K562 (cell line): ENCODE results near the gene ARHGAP25. TPM values are rescaled to one million over a fixed set of nuclear protein-coding genes. Genes with fewer than 3 reads are reported as not detected.

Source experiments
- ATAC-seq: fragments of 200-7000 bp; cut with Tn5 transposase; 3 replicates; pipeline ENCODE4 v1.9.1; 2020; ENCODE audit warnings: moderate library complexity
- BruUV-seq: library from RNA; stranded (reverse); fragments of 400-500 nt; replicated peaks from 2 replicates; lab custom pipeline; 2021; lab: Mats Ljungman, UMichigan
- CTCF ChIA-PET: fragments of 300-600 bp; formaldehyde crosslinking; extraction: SDS; loops from one replicate; lab custom pipeline; 2021; ENCODE audit warnings: low intra/inter-chr PET ratio; lab: Yijun Ruan, JAX
- POLR2A ChIA-PET: fragments of 300-600, 350-650 bp; sonication (Branson Sonifier 250); formaldehyde crosslinking; extraction: SDS; loops from one replicate; lab custom pipeline; 2021; ENCODE audit warnings: antibody characterized with exemption, inconsistent platforms; lab: Yijun Ruan, JAX
- DNase-seq, 4 experiments: peaks; one replicate each; pipeline versions ENCODE4 v3.0.0 to v3.0.0-alpha.2; 2011 to 2018; ENCODE audit warnings: low spot score in 3 of 4, mixed read lengths in 3 of 4; ENCODE audit errors: extremely low read depth in 1 of 4
- FAIRE-seq: peaks from 2 replicates; lab custom pipeline; 2011; peaks lifted over from hg19 to GRCh38; lab: Jason Lieb, UNC
- H2AFZ ChIP-seq: 2 replicates; pipeline ENCODE4 v1.6.0; 2011; ENCODE audit warnings: low read depth, low read length, control low read depth, inconsistent platforms
- H3K27ac ChIP-seq: fragments of 200-600 bp; 3 replicates; pipeline ENCODE4 v1.8.0; 2011; ENCODE audit warnings: low read depth, mild to moderate bottlenecking, control low read depth, inconsistent platforms, low read length, moderate library complexity, mixed read lengths; ENCODE audit errors: extremely low read depth
- H3K27me3 ChIP-seq, 2 experiments: fragments of 300-600 bp in 1 of 2; 2 replicates in 1 of 2; 3 replicates in 1 of 2; pipeline versions ENCODE4 v1.6.0 to v1.8.0; 2011; ENCODE audit warnings: inconsistent platforms in 2 of 2, low read length in 2 of 2, mild to moderate bottlenecking in 1 of 2, mixed read lengths in 1 of 2, moderate library complexity in 1 of 2; ENCODE audit not compliant: control insufficient read depth in 2 of 2, insufficient read depth in 2 of 2
- H3K36me3 ChIP-seq: fragments of 300-600 bp; 3 replicates; pipeline ENCODE4 v1.8.0; 2011; ENCODE audit warnings: mild to moderate bottlenecking, low read length, inconsistent platforms; ENCODE audit not compliant: control insufficient read depth, insufficient read depth
- H3K4me1 ChIP-seq, 2 experiments: fragments of 200-600 bp in 1 of 2; replicated peaks in 1 of 2; 2 replicates in 1 of 2; 3 replicates in 1 of 2; pipeline versions ENCODE4 v1.5.1 to v1.8.0; 2011; ENCODE audit warnings: inconsistent platforms in 2 of 2, low read length in 2 of 2, mild to moderate bottlenecking in 1 of 2, mixed read lengths in 1 of 2, moderate library complexity in 1 of 2; ENCODE audit not compliant: control insufficient read depth in 2 of 2, insufficient read depth in 2 of 2
- H3K4me2 ChIP-seq: 2 replicates; pipeline ENCODE4 v1.6.1; 2011; ENCODE audit warnings: low read length, control low read depth, inconsistent platforms, mixed read lengths; ENCODE audit not compliant: insufficient read depth
- H3K4me3 ChIP-seq: fragments of 200-600 bp; sonication (generic), shearing (Covaris generic); 2 replicates; pipeline ENCODE4 v1.5.1; 2016; ENCODE audit warnings: control low read depth, inconsistent platforms
- H3K79me2 ChIP-seq: fragments of 200-600 bp; 3 replicates; pipeline ENCODE4 v1.8.0; 2011; ENCODE audit warnings: low read length, inconsistent platforms; ENCODE audit not compliant: control insufficient read depth, insufficient read depth
- H3K9ac ChIP-seq, 2 experiments: 2 replicates each; pipeline versions ENCODE4 v1.6.0 to v1.6.1; 2011; ENCODE audit warnings: low read depth in 2 of 2, low read length in 2 of 2, control low read depth in 1 of 2, inconsistent platforms in 1 of 2, mild to moderate bottlenecking in 1 of 2, mixed read lengths in 1 of 2; ENCODE audit not compliant: insufficient read depth in 1 of 2
- H3K9me1 ChIP-seq: one replicate; pipeline ENCODE4 v1.6.0; 2011; ENCODE audit warnings: inconsistent platforms, mild to moderate bottlenecking, low read length, moderate library complexity; ENCODE audit not compliant: control insufficient read depth, insufficient read depth
- H3K9me3 ChIP-seq: replicated peaks from 2 replicates; pipeline ENCODE4 v1.5.1; 2011; ENCODE audit warnings: low read depth, low read length, inconsistent platforms; ENCODE audit not compliant: control insufficient read depth, insufficient read depth
- H4K20me1 ChIP-seq: replicated peaks from 2 replicates; pipeline ENCODE4 v1.6.1; 2011; ENCODE audit warnings: low read length, inconsistent platforms, mixed read lengths; ENCODE audit not compliant: control insufficient read depth, insufficient read depth
- ADNP ChIP-seq: fragments of 200-800 bp; sonication (Bioruptor generic); IDR thresholded peaks from 2 replicates; pipeline ENCODE4 v1.6.1; 2016; ENCODE audit warnings: missing genetic modification characterization, missing compliant biosample characterization
- BCOR ChIP-seq: fragments of 450-650 bp; IDR thresholded peaks from 2 replicates; pipeline ENCODE4 v1.6.1; 2016
- JUND ChIP-seq, 2 experiments: IDR thresholded peaks; 2 replicates in 1 of 2; 3 replicates in 1 of 2; pipeline ENCODE4 v1.6.1; 2011; ENCODE audit warnings: borderline replicate concordance in 2 of 2, low read depth in 2 of 2, low read length in 2 of 2, improper control_type of control experiment in 1 of 2, missing biosample characterization in 1 of 2, missing genetic modification characterization in 1 of 2, missing genetic modification reagents in 1 of 2
- KDM1A ChIP-seq, 2 experiments: fragments of 450-650 bp; IDR thresholded peaks; 2 replicates each; pipeline ENCODE4 v1.6.1; 2016; ENCODE audit warnings: mild to moderate bottlenecking in 2 of 2
- MEIS2 ChIP-seq: fragments of 450-650 bp; IDR thresholded peaks from 2 replicates; pipeline ENCODE4 v1.6.1; 2014; ENCODE audit warnings: mild to moderate bottlenecking; ENCODE audit not compliant: partially characterized antibody
- NR1H2 ChIP-seq: sonication (generic); formaldehyde crosslinking; IDR thresholded peaks from 2 replicates; pipeline ENCODE4 v1.4.0; 2020; ENCODE audit warnings: mild to moderate bottlenecking, missing genetic modification reagents
- PCBP1 ChIP-seq: fragments of 200-400 bp; formaldehyde crosslinking; IDR thresholded peaks from 2 replicates; pipeline ENCODE4 v1.6.1; 2018; ENCODE audit warnings: mild to moderate bottlenecking, low read depth, low read length; ENCODE audit not compliant: poor library complexity, severe bottlenecking
- RBM14 ChIP-seq: fragments of 200-400 bp; formaldehyde crosslinking; IDR thresholded peaks from 2 replicates; pipeline ENCODE4 v1.6.1; 2018; ENCODE audit warnings: low read depth, mild to moderate bottlenecking, low read length, moderate library complexity, borderline replicate concordance; ENCODE audit not compliant: insufficient read depth
- RBM22 ChIP-seq: fragments of 200-400 bp; formaldehyde crosslinking; IDR thresholded peaks from 2 replicates; pipeline ENCODE4 v1.6.1; 2018; ENCODE audit warnings: low read length, low read depth; ENCODE audit not compliant: poor library complexity, severe bottlenecking
- RBM25 ChIP-seq: fragments of 200-400 bp; formaldehyde crosslinking; IDR thresholded peaks from 2 replicates; pipeline ENCODE4 v1.6.1; 2018; ENCODE audit warnings: low read length, low read depth, moderate library complexity; ENCODE audit not compliant: severe bottlenecking
- RCOR1 ChIP-seq, 2 experiments: IDR thresholded peaks; 2 replicates each; pipeline ENCODE4 v1.6.1; 2012; ENCODE audit warnings: low read depth in 2 of 2, low read length in 2 of 2, borderline replicate concordance in 1 of 2, improper control_type of control experiment in 1 of 2
- ZC3H8 ChIP-seq: fragments of 450-650 bp; IDR thresholded peaks from 2 replicates; pipeline ENCODE4 v1.6.1; 2017
- ZFX ChIP-seq: sonication (generic); formaldehyde crosslinking; IDR thresholded peaks from 2 replicates; pipeline ENCODE4 v1.8.0; 2022; ENCODE audit warnings: mild to moderate bottlenecking, missing genetic modification reagents, moderate library complexity
- ZNF165 ChIP-seq: fragments of 250-450 bp; sonication (Bioruptor Pico); IDR thresholded peaks from 2 replicates; pipeline ENCODE4 v1.4.0; 2020; ENCODE audit warnings: borderline replicate concordance
- ZNF274 ChIP-seq: IDR thresholded peaks from 2 replicates; pipeline ENCODE4 v1.6.1; 2011; ENCODE audit warnings: low read depth, mild to moderate bottlenecking, low read length, moderate library complexity, borderline replicate concordance
- ZNF282 ChIP-seq: sonication (generic); formaldehyde crosslinking; IDR thresholded peaks from 2 replicates; pipeline ENCODE4 v1.8.1; 2023; ENCODE audit warnings: missing genetic modification reagents
- WGBS: fragments of 100-300 bp; shearing (Covaris generic); methylation state at CpG from one replicate; pipeline ENCODE4 v1.1.6; 2016; ENCODE audit warnings: low coverage, mixed read lengths; ENCODE audit not compliant: insufficient coverage; ENCODE audit errors: missing lambda C conversion rate; 5-methylcytosine and 5-hydroxymethylcytosine counted together
- in situ Hi-C: fragments of 300-500 bp; cut with MboI; formaldehyde crosslinking; loops from 4 replicates; pipeline ENCODE4 v1.15.0; 2018; ENCODE audit warnings: inconsistent platforms, mixed read lengths
- intact Hi-C: fragments of 100-400 bp; cut with micrococcal nuclease; formaldehyde crosslinking; loops from 2 replicates; pipeline ENCODE4 v1.14.2; 2022
- polyA plus RNA-seq, 8 experiments: library from polyadenylated mRNA; depleted of rRNA in 4 of 8; stranded (reverse) in 5 of 8; unstranded in 3 of 8; fragments of >200 nt; fragmentation: Nextera tagmentation in 2 of 8; fragmentation: Illumina TruSeq in 1 of 8; extraction: Ambion mirVana in 2 of 8; extraction: Trizol in 1 of 8; gene quantifications; 2 replicates each; pipeline versions ENCODE4 v1.2.1 to v1.2.3, GENCODE V29; 2011 to 2014; ENCODE audit warnings: inconsistent platforms in 1 of 8, missing spikeins in 1 of 8
- total RNA-seq, 7 experiments: library from RNA; depleted of rRNA in 6 of 7; stranded (reverse); fragments of >200 nt in 6 of 7; fragmentation: Illumina TruSeq in 2 of 7; extraction: Trizol in 2 of 7; gene quantifications; 2 replicates each; pipeline versions ENCODE4 v1.2.1 to v1.2.3, GENCODE V29; 2011 to 2021; ENCODE audit warnings: low replicate concordance in 1 of 7
- TF ChIP-seq, protein P1 (sequence below), 2 experiments: IDR thresholded peaks; 2 replicates each; pipeline ENCODE4 v1.6.1; 2012; ENCODE audit warnings: improper control_type of control experiment in 2 of 2, low read depth in 2 of 2, low read length in 2 of 2, borderline replicate concordance in 1 of 2
- TF ChIP-seq, protein P2 (sequence below), 2 experiments: fragments of 450-650 bp in 1 of 2; sonication (generic) in 1 of 2; formaldehyde crosslinking; conservative IDR thresholded peaks; 2 replicates each; pipeline versions ENCODE4 v1.4.0 to v1.8.1; 2020 to 2022; ENCODE audit warnings: mild to moderate bottlenecking in 1 of 2, missing genetic modification reagents in 1 of 2
- TF ChIP-seq, protein P3 (sequence below): fragments of 450-650 bp; formaldehyde crosslinking; IDR thresholded peaks from 2 replicates; pipeline ENCODE4 v1.4.0; 2020; ENCODE audit warnings: mild to moderate bottlenecking, moderate library complexity

Gene ARHGAP25
- total and polyA plus RNA-seq, 9 of the 15 experiments (the other 6 are each of a cell fraction or from before 2014, with no cell fraction given): 4.9 to 14.8 (median 10.7) TPM

DNA sequence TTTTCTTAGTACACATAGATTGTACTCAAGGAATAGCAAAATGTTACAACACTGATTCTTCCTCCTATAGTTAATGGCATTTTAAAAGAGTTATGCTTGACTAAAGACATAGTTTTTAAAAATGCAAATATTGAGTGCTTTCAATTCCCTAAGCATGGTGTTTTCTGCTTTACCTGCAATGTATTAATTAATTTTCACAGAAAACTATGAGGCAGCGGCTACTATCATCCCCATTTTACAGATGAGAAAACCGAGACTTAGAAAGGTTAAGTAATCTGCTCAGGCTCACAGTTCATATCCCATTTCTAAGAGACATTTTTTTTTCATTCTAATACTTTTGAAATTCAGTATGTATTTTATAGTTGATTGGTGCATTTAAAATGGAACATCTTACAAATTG, 98.6 kb downstream of the ARHGAP25 start:
- FAIRE-seq: no peak
- H3K79me2 ChIP-seq: no peaks in the 10 kb centered on the region
- no peaks in the 10 kb centered on the region for H3K9me1 ChIP-seq
- no peak for ATAC-seq
- ChIA-PET CTCF (no interaction called here), POLR2A (no interaction called here)
- peak overlapping the region; percentile 96; the same call in 1 of the 2 replicates for H2AFZ ChIP-seq
- H3K36me3 ChIP-seq: no peaks in the 10 kb centered on the region
- no TSS peak for BruUV-seq
- 83% methylated on average over 2 of the region's 2 CpGs for WGBS
- H3K27ac ChIP-seq: no peak overlapping the region
- H3K4me1 ChIP-seq: peaks cover 23 to 64% of the 10 kb centered on the region in 2 experiments
- no peaks in the 10 kb centered on the region for H4K20me1 ChIP-seq
- H3K4me3 ChIP-seq: no peak overlapping the region
- in situ Hi-C loops: loop anchor here (10.0 kb wide), 1 partner anchor 368 kb away; the partner anchor contains the start of genes APLF and FBXO48
- no peak for DNase-seq
- H3K4me2 ChIP-seq: no peak overlapping the region
- H3K9ac ChIP-seq: no peak overlapping the region
- H3K9me3 ChIP-seq: no peaks in the 10 kb centered on the region
- intact Hi-C loops: no loop called here
- H3K27me3 ChIP-seq: no peaks in the 10 kb centered on the region
- TF ChIP-seq, protein P1, sequence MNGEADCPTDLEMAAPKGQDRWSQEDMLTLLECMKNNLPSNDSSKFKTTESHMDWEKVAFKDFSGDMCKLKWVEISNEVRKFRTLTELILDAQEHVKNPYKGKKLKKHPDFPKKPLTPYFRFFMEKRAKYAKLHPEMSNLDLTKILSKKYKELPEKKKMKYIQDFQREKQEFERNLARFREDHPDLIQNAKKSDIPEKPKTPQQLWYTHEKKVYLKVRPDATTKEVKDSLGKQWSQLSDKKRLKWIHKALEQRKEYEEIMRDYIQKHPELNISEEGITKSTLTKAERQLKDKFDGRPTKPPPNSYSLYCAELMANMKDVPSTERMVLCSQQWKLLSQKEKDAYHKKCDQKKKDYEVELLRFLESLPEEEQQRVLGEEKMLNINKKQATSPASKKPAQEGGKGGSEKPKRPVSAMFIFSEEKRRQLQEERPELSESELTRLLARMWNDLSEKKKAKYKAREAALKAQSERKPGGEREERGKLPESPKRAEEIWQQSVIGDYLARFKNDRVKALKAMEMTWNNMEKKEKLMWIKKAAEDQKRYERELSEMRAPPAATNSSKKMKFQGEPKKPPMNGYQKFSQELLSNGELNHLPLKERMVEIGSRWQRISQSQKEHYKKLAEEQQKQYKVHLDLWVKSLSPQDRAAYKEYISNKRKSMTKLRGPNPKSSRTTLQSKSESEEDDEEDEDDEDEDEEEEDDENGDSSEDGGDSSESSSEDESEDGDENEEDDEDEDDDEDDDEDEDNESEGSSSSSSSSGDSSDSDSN (IDR thresholded peaks at IDR 0.05; ENCODE audit: borderline replicate concordance in 1 of 2, low read depth in 2 of 2, low read length in 2 of 2): no peak
- no peak for TF ChIP-seq ZNF282 (CRISPR knock-in tag)
- no peak for TF ChIP-seq ZFX
- TF ChIP-seq MEIS2: no peak
- no peak for TF ChIP-seq PCBP1
- TF ChIP-seq RBM25: peak; percentile 96
- no peak for TF ChIP-seq ZNF274
- no peak for TF ChIP-seq JUND (IDR thresholded peaks at IDR 0.05; ENCODE audit: borderline replicate concordance, low read depth, low read length)
- TF ChIP-seq JUND (tag; IDR thresholded peaks at IDR 0.05; ENCODE audit: borderline replicate concordance, low read depth, low read length): no peak
- peak in 1 of 2 experiments; percentile 33; a peak in 1 of 4 replicates for TF ChIP-seq RCOR1 (IDR thresholded peaks at IDR 0.05; ENCODE audit: borderline replicate concordance in 1 of 2, low read depth in 2 of 2, low read length in 2 of 2)
- no peak for TF ChIP-seq NR1H2 (CRISPR knock-in tag)
- TF ChIP-seq ZNF165 (CRISPR knock-in tag): no peak
- TF ChIP-seq, protein P2, sequence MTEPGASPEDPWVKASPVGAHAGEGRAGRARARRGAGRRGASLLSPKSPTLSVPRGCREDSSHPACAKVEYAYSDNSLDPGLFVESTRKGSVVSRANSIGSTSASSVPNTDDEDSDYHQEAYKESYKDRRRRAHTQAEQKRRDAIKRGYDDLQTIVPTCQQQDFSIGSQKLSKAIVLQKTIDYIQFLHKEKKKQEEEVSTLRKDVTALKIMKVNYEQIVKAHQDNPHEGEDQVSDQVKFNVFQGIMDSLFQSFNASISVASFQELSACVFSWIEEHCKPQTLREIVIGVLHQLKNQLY (CRISPR knock-in tag; conservative IDR thresholded peaks at IDR 0.05): no peak
- TF ChIP-seq RBM22: no peak
- TF ChIP-seq ZC3H8: no peak
- TF ChIP-seq BCOR: peak; percentile 87
- TF ChIP-seq, protein P3, sequence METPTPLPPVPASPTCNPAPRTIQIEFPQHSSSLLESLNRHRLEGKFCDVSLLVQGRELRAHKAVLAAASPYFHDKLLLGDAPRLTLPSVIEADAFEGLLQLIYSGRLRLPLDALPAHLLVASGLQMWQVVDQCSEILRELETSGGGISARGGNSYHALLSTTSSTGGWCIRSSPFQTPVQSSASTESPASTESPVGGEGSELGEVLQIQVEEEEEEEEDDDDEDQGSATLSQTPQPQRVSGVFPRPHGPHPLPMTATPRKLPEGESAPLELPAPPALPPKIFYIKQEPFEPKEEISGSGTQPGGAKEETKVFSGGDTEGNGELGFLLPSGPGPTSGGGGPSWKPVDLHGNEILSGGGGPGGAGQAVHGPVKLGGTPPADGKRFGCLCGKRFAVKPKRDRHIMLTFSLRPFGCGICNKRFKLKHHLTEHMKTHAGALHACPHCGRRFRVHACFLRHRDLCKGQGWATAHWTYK (CRISPR knock-in tag): no peak
- 0 out of 4 replicates have a peak, but pooled peaks of 1 of the 2 experiments have one; percentile 40 for TF ChIP-seq KDM1A (IDR thresholded peaks at IDR 0.05)
- no peak for TF ChIP-seq RBM14
- peak; percentile 85 for TF ChIP-seq ADNP (tag)
